ENCODE results near the gene ARID4B.
"Not testable (repeated sequence)": the region's sequence is repeated elsewhere in the genome, so short reads cannot be mapped to it uniquely, and the experiment has no call there.

The ARID4B gene

DNA sequence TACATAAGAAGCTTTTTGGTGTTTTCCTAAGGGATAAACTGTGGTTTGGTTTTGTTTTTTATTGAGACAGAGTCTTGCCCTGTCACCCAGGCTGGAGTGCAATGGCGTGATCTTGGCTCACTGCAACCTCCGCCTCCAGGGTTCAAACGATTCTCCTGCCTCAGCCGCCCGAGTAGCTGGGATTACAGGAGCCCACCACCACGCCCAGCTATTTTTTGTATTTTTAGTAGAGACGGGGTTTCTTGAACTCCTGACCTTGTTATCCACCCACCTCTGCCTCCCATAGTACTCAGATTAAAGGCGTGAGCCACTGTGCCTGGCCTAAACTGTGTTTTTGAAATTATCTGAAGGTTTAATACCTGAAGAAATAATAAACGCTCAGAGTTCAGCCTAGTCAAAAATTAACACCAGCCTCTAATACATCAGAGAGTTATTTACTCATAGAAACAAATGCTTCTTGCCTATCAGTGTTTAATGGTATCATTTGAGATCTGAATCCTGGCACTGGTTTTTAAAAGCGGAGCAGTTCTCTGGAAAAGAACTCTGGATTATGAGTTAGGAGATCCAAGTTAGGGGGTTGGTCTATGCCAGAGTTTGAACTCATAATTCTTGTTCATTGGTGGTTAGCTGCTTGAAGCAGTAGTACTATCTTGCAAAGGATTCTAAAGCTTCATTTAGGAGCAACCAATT is 28.7 kb downstream of the ARID4B start:
- DNase-seq (ENCODE audit: low read depth in 1 of 2, low spot score in 1 of 2): no peak

- DNase-seq (ENCODE audit: low read depth in 1 of 2, low spot score in 1 of 2): no peak
Observed at GRCh38 chr1:235298758-235299157, 29.2 kb downstream of the ARID4B start.

- DNase-seq (ENCODE audit: low read depth in 1 of 2, low spot score in 1 of 2): no peak
Observed at GRCh38 chr1:235297579-235297978, 30.4 kb downstream of the ARID4B start.

- no peak for DNase-seq (ENCODE audit: low read depth in 1 of 2, low spot score in 1 of 2)
Observed at GRCh38 chr1:235296729-235297128, 31.2 kb downstream of the ARID4B start.

DNA sequence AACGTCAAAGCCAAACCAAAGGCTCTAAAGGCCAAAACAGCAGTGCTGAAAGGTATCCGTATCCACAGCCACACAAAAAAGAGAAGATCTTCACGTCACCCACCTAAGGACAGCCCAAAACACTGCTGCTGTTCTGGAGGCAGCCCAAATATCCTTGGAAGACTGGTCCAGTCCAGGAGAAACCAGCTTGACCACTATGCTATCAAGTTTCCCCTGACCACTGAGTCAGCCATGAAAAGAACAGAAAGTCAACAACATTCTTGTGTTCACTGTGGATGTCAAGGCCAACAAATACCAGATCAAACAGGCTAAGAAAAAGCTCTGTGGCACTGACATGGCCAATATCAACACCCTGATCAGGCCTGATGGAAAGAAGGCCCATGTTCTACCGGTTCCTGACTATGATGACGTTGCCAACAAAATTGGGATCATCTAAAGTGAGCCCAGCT is 32.1 kb downstream of the ARID4B start:
- DNase-seq (ENCODE audit: low read depth in 1 of 2, low spot score in 1 of 2): no peak

GRCh38 chr1:235293322-235293942 is 34.5 kb downstream of the ARID4B start:
- no peak for DNase-seq (ENCODE audit: low read depth in 1 of 2, low spot score in 1 of 2)

- no peak for DNase-seq (ENCODE audit: low read depth in 1 of 2, low spot score in 1 of 2)
Observed at GRCh38 chr1:235292790-235293189, 35.2 kb downstream of the ARID4B start.

DNA sequence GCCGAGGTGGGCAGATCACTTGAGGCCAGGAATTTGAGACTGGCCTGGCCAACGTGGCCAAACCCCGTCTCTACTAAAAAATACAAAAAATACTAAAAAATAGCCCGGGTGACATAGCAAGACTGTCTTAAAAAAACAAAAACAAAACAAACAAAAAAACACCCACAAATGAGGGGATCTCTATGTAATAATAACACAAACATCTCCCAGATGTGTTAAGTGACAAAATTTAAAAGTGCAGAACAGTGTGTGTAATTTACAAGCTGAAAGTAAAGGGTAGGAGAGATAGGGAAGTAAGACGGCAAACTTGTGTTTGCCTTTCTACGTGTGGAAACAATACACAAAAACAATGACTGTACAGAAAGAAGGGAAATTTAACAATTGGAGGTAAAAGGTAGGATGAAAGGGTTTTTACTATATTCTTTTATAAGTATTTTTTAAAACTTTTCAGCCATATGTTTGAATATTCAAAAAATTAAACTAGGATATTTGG is 36.3 kb downstream of the ARID4B start:
- no peak for DNase-seq (ENCODE audit: low read depth in 1 of 2, low spot score in 1 of 2)

- DNase-seq (ENCODE audit: low read depth in 1 of 2, low spot score in 1 of 2): no peak
Observed at GRCh38 chr1:235290740-235291502, 37.1 kb downstream of the ARID4B start.

GRCh38 chr1:235289859-235290739 is 37.9 kb downstream of the ARID4B start:
- DNase-seq (ENCODE audit: low read depth in 1 of 2, low spot score in 1 of 2): no peak

DNA sequence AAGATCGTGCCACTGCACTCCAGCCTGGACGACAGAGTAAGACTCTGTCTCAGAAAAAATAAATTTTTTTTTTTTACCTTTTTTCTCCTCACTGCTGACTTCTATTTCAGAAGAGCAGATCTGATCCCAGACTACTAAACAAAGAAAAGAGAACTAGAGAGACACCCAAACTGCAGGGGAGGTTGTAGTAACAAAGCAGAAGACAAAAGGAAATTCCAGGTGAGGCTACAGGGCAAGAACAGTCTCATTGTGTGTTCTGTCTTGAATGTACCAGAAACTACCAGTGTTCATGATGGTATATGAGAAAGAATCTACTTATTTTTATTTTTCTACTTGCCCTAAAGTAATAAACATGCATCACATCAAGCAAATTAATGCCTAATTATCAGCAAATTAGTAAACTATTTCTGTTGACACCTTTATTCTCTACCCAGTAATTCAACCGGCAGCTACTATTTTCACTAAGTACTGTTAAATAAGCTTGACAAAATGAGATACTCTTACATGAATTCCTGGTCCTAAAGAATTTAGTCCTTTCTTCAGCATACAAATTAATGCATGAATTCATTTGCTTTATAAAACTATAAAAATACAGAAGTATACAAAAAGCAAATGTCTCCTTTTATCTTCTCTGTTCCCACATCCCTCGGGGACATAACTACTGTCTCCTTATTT is 40.6 kb downstream of the ARID4B start:
- DNase-seq (ENCODE audit: low read depth in 1 of 2, low spot score in 1 of 2): no peak

DNA sequence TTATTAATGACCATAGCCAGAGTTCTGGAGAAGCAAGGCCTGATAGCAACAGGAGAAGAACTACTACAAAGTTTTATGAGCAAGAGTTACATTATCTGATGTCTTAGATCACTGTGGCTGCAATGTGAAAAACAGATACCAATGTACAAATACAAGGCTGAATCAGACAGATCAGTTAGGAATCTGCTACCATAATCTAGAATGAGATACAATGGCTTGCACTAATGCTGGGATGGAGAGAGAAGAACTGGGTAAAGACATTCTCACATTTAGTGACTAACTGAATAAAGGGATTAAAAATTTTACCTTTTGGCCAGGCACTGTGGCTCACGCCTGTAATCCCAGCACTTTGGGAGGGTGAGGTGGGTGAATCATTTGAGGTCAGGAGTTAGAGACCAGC is 41.3 kb downstream of the ARID4B start:
- DNase-seq (ENCODE audit: low read depth in 1 of 2, low spot score in 1 of 2): no peak

- DNase-seq (ENCODE audit: low read depth in 1 of 2, low spot score in 1 of 2): no peak
Observed at GRCh38 chr1:235284231-235284769, 43.7 kb downstream of the ARID4B start.

DNA sequence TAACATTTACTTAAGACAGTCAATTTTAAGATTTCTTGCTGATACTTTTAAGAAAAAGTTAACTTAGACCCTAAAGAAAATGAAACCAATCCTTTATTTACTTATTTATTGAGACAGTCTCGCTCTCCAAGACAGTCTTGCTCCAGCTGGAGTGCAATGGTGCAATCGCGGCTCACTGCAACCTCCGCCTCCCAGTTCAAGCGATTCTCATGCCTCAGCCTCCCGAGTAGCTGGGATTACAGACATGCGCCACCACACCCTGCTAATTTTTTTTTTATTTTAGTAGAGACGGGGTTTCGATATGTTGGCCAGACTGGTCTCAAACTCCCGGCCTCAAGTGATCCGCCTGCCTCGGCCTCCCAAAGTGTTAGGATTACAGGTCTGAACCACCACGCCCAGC is 44.3 kb downstream of the ARID4B start:
- DNase-seq (ENCODE audit: low read depth in 1 of 2, low spot score in 1 of 2): not testable (repeated sequence)

DNA sequence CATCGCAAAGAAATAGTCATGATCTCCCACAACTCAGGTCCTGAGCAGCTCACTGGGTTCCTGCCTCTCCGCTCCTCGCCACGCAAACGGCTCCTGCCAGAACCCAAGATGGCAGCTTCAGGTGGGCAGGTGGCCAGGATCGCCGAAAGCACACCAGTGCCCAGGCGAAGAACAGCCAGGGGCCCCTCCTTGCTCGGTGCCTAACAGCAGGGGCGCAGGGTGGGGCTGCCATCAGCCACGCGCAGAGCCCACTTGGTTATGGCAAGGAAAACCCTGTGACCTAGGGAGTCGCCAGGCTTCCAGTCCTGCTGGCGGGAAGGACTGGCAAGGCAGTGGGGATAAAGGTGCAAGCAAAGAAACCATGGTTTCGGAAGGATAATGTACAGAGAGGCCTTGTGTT is 47.5 kb downstream of the ARID4B start:
- DNase-seq (ENCODE audit: low read depth in 1 of 2, low spot score in 1 of 2): no peak

- DNase-seq (ENCODE audit: low read depth in 1 of 2, low spot score in 1 of 2): no peak
Observed at GRCh38 chr1:235279694-235280093, 48.3 kb downstream of the ARID4B start.

- no peak for DNase-seq (ENCODE audit: low read depth in 1 of 2, low spot score in 1 of 2)
Observed at GRCh38 chr1:235278915-235279292, 49.1 kb downstream of the ARID4B start.

- DNase-seq (ENCODE audit: low read depth in 1 of 2, low spot score in 1 of 2): no peak
Observed at GRCh38 chr1:235278233-235278914, 49.6 kb downstream of the ARID4B start.

DNA sequence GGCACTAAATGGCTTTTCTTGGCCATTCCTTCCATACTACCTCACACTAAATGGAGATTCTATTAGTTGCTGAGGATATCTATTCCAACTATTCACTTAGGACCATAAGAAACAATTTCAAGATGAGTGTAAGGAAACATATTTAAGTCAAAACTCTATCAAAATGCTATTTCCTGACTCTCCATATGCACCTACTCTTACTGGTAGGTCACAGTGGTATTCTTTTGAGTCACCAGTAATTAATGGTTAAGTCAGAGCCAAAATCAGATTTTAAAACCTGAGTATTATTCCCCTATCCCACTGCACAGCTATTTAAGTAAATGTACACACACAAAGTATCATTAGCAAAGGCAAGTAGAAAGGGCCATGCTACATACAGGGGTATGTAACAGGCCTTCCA is 50.3 kb downstream of the ARID4B start:
- DNase-seq (ENCODE audit: low read depth in 1 of 2, low spot score in 1 of 2): no peak

GRCh38 chr1:235275836-235276235 is 52.1 kb downstream of the ARID4B start:
- DNase-seq (ENCODE audit: low read depth in 1 of 2, low spot score in 1 of 2): no peak

All from activated CD4-positive, alpha-beta T cell treated with anti-CD3 and anti-CD28 coated beads, Interleukin-2, amount 50 U/mL, for 24 hours (primary cell).